GM18517 (cell line): ENCODE data around the gene ANAPC15.

Source experiments
- ATAC-seq: cut with Tn5 transposase; IDR thresholded peaks from one replicate; pipeline ENCODE4 v1.9.1; 2021; ENCODE audit warnings: mild to moderate bottlenecking, moderate library complexity; ENCODE audit not compliant: unreplicated experiment

ANAPC15 gene

GRCh38 chr11:72088076-72088808, 24.3 kb downstream of the ANAPC15 start:
- no peak for ATAC-seq

- ATAC-seq = no peak
Observed at GRCh38 chr11:72085621-72086351, 26.7 kb downstream of the ANAPC15 start.

GRCh38 chr11:72084965-72085364, 27.5 kb downstream of the ANAPC15 start:
- no peak for ATAC-seq

GRCh38 chr11:72084076-72084475, 28.4 kb downstream of the ANAPC15 start:
- no peak for ATAC-seq

GRCh38 chr11:72083414-72083813, 29.1 kb downstream of the ANAPC15 start:
- no peak for ATAC-seq

- ATAC-seq = no peak
Observed at GRCh38 chr11:72081821-72082453, 30.6 kb downstream of the ANAPC15 start.

- ATAC-seq = no peak
Observed at GRCh38 chr11:72081184-72081644, 31.3 kb downstream of the ANAPC15 start.

GRCh38 chr11:72080326-72081183, 31.9 kb downstream of the ANAPC15 start, which contains the start of the genes LRRC51 and NUMA1:
Gene LRRC51, plus strand, starts transcription at chr11:72080850. Its CDS starts 8,234 bp downstream, at chr11:72089084.
Gene NUMA1, minus strand, starts transcription at chr11:72080542. Its CDS starts 44,599 bp downstream, at chr11:72035943.
- peak; percentile 94 for ATAC-seq

- no peak for ATAC-seq
Observed at GRCh38 chr11:72079819-72080325, 32.6 kb downstream of the ANAPC15 start.

GRCh38 chr11:72078477-72078876, 34.0 kb downstream of the ANAPC15 start:
- no peak for ATAC-seq

- no peak for ATAC-seq
Observed at GRCh38 chr11:72075756-72076155, 36.7 kb downstream of the ANAPC15 start.

GRCh38 chr11:72075109-72075508, 37.4 kb downstream of the ANAPC15 start:
- no peak for ATAC-seq

- ATAC-seq = no peak
Observed at GRCh38 chr11:72072348-72072747, 40.1 kb downstream of the ANAPC15 start.

GRCh38 chr11:72070491-72070890, 42.0 kb downstream of the ANAPC15 start:
- no peak for ATAC-seq

- ATAC-seq = no peak
Observed at GRCh38 chr11:72069787-72070251, 42.7 kb downstream of the ANAPC15 start.

- no peak for ATAC-seq
Observed at GRCh38 chr11:72069200-72069599, 43.3 kb downstream of the ANAPC15 start.

- no peak for ATAC-seq
Observed at GRCh38 chr11:72067676-72068075, 44.8 kb downstream of the ANAPC15 start.

GRCh38 chr11:72067266-72067665, 45.2 kb downstream of the ANAPC15 start:
- no peak for ATAC-seq

GRCh38 chr11:72066855-72067254, 45.6 kb downstream of the ANAPC15 start:
- ATAC-seq = no peak

- ATAC-seq = no peak
Observed at GRCh38 chr11:72061739-72062396, 50.6 kb downstream of the ANAPC15 start.
